ENCODE results near the gene SLAIN1. TPM values are rescaled to one million over a fixed set of nuclear protein-coding genes. Genes with fewer than 3 reads are reported as not detected.

Gene SLAIN1
- total and polyA plus RNA-seq, 2 of the 4 experiments (the other 2 are of a cell fraction), result 0.29 to 0.36 TPM

Small RNA genes lying within 50 kb of the gene (microRNA-seq; reads per million reads assigned to microRNA genes)
- gene MIR3665 (ENCODE audit: insufficient read depth in 1 of 2, insufficient read length in 1 of 2, unreplicated experiment in 1 of 2) (0 reads per million in 2 experiments), gene SPTLC1P5 (ENCODE audit: insufficient read depth, insufficient read length) (not detected)

Small RNA genes lying within 50 kb of the gene (small RNA-seq; reads per million reads assigned to genes)
- gene MIR3665 (0 reads per million in 5 experiments), gene SPTLC1P5 (0 reads per million in 5 experiments)

Other genes with a start within 250 kb of the SLAIN1 start
- not detected in 2 replicates for gene SCEL, start 162.0 kb upstream of the SLAIN1 start, total RNA-seq (2012; rRNA removed)
- not detected in 2 replicates for gene SCEL, start 162.0 kb upstream of the SLAIN1 start, polyA plus RNA-seq (2012; rRNA removed)
- gene EDNRB, start 221.1 kb downstream of the SLAIN1 start, total RNA-seq (2012; rRNA removed), result under 0.01 and 0.28 TPM in 2 replicates
- gene EDNRB, start 221.1 kb downstream of the SLAIN1 start, polyA plus RNA-seq (2012; rRNA removed), result 0.07 and 0.09 TPM in 2 replicates